HG02943 (cell line): ENCODE results near the gene RPL23.

Experiments
- ATAC-seq: cut with Tn5 transposase; IDR thresholded peaks from one replicate; pipeline ENCODE4 v1.9.1; 2021; ENCODE audit warnings: mild to moderate bottlenecking, low read depth, moderate library complexity; ENCODE audit not compliant: unreplicated experiment

The RPL23 gene

DNA sequence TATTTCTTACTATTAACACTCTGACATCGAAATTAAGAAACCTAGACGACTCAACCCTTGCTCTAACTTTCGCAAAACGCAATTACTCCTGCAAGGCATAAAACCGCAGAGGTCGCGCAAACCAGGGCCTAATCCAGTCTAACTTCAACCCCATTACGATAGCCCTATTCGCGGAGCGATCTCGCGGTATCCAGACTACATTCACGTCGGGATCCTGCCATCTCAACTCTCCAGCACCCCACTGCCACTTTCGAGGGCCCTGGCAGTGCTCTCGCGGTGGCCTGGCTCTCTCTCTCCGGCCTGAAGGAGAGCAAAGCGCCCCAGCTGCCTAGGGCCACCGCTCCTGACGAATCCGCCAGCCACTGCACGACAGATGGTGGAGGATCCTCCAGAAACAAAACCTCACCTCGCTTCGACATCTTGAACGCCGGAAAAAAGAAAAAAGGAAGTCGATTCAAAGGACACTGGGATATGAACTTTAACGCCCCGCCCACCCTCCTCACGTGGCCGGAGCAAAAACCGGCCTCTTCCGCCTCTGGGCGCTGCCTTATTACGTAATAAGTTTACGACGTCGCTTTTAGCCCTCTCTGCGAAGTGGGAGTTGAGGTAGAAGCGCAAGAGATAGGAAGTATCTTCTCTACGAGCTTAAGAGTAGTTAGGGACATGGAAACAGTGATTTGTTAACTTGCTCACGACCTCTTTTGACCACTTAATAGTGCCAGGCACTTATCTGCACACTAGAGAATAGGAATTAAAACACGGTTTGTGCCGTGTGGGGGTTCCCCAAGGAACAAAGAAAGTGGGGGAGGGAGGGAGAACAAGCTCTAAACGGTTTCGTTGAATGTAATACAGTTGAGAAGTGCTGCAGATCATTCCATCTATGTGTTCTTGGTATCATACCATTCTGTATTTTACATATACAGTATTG lies at the start of gene RPL23:
TSS of gene RPL23 (minus strand) at position 430 of the 928 bp plus-strand sequence. CDS start at position 419, 11 bp downstream.
- ATAC-seq = peak; percentile 83

DNA sequence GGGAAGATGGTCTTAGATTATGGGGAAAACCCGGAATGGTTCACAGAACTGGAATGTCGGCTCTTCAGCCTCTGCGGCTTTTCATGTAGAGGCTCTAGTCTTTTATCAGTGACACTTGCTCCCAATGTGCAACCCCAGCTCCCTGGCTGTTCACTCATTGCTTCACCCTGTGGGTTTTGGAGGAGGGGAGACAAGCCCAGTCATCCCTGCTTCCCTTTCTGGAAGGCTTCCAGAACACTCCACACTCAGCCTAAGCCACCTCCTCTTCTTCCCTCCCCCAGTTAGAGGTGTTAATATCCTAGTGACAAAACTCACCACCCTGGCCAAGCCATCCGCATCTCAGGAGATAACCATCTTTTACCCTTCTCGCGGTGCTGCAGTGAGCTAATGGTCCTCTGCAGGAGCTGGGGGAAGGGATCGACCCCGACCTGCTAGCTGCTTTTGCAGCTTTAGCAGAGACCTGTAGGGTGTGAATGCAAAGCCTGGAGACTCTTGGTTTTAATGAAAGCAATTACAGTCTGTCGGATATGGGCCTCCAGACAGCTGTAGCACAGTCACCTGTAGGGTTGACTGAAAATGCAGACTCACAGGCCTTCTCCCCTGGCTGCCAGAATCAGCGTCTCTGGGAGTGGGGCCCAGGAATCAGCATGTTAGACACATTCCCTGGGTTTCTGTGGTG lies 47.6 kb upstream of the RPL23 start:
- no peak for ATAC-seq

DNA sequence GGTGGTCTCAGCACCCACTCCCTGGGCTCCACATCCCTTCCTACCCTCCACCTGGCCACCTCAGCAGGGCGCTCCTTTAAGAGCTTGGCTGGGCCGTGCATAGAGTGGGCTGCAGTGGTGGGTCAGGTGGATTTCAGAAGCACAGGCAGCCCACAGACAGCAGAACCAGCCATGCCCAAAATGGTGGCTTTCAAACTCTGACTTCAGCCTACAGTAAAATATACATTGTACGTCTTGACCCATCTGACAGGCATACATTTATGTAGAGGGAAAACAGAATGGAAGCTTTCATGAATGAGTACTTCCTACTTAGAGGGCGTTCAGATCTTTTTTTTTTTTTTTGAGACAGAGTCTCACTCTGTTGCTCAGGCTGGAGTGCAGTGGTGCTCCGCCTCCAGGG lies 45.9 kb upstream of the RPL23 start:
- no peak for ATAC-seq

DNA sequence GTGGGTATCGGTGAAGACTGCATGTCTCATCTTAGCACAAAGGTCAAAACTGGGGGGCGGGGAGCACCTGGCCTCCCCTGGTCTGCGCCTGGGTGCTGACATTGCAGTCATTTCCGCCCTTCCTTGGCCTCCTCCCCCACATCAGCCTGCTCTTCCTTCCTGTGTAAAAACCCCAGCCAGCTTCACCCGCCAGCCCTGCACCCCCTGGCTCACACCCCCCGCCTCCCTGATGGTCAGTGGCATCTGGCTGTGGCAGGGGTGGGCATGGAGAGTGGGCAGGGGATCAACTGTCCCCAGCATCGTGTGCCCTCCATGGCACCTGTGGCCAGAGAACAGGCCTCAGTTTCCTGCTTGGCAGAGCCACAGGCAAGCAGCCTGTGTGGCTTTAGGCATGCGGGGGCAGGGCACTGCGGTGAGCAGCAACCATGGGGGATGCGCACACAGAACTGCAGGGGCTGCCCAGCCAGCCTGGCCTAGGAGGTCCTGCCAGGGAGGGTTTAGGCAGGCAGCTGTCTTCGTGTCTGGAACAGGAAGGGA lies 45.4 kb upstream of the RPL23 start:
- peak; percentile 72 for ATAC-seq

DNA sequence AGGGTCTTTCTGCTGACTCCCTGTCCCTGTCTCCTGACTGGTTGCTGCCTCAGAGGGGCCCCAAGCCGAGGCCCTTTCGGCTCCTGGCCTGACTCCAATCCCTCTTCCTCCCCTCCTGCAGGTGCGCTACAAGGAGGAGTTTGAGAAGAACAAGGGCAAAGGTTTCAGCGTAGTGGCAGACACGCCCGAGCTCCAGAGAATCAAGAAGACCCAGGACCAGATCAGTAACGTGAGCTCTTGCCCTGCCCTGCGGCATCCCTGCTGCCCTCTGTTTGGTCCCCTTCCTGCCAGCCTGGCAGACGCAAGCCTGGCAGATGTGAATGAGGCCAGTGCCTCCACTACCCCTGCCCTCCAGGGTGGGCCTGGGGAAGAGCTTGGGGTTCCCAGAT lies 44.8 kb upstream of the RPL23 start:
- ATAC-seq = peak; percentile 19

DNA sequence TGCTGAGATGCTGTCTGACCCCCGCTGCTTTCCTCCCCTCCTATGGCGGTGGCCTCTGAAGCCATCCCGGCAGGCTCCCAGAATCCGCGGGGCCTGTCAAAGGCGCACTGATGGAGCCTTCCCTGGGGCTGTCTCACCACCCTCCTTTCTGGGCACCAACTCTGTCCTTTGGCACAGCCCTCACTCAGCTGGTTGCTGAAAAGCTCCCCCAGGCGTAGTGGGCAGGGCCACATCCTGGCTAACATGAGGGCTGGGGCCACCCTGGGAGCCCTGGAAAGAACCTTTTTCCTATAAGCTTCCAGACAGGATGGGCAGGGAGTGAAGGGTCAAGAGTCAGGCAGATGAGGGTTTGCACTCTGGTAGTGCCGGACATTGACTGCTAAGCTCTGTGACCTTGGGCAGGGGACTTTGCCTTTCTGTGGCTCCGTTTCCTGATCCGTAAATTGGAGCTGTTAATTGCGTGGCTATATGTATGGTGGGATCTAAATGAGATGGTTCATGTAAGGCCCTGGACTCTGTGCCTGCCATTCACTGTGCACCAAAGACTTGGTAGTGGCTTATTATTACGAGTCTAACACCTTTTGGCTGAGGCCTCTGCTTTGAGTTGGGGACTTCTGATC lies 44.3 kb upstream of the RPL23 start:
- ATAC-seq = no peak

DNA sequence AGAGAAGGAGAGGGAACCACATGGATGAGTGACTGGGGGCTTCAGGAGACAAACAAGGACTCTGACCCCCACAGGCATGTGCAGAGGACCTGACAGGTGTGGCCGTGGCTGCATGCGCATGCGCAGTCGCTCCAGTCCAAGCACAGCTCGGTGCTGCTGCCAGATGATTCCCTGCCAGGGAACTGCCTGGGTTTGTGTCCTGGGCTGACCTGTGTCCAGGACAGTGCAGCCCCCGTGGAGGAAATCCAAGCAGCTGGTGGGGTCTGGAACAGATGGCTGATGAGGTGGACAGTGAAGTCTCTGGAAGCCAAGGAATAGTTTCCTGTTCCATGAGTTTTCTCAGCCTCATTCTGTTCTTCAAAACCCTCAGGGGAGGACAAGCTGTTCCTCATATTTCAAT lies 43.7 kb upstream of the RPL23 start:
- ATAC-seq = no peak

DNA sequence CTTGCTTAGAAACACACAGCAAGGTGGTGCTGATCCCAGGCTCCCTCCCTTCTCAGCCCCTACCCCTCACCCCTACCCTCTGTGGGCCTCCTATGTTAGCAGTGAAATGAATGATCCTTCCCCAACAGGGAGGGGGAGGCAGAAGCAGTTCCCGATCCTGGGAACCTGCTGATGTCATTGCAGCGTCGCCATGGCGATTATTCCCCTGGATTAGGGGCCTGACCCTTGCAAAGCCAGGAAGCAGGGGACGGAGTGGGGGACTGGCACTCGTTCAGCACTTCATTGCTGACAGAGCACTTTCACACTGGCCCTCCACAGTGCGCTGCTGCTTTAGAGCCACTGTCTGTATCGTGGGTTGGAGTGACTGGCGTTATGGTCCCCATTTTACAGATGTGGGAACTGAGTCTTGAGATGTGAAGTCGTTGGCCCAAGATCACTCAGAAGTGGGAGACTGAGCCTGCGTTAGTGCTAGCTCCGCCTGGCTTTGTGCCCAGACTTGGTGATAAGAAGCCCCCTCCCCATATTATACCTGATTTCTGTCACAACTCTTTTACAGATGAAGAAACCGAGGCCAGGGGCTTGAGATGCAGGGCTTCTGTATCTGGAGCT lies 42.9 kb upstream of the RPL23 start:
- no peak for ATAC-seq

DNA sequence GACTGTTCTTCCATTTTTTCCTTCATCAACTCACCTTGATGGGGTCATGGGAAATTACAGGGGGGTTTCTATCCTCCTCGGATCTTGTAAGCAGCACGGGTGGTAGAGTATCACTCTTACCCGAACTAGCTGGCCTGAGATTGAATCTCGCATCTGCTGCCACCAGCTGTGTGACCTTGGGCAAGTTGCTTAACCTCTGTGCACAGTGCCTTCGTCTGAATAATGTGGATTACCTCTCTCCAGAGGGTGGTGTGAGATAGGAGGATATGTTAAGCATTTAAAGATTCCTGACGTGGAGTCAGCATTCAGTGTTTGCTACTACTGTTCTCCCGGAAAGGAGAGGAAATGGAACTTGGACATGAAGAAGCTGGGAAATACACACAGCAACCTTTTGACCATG lies 40.8 kb upstream of the RPL23 start:
- ATAC-seq = no peak

DNA sequence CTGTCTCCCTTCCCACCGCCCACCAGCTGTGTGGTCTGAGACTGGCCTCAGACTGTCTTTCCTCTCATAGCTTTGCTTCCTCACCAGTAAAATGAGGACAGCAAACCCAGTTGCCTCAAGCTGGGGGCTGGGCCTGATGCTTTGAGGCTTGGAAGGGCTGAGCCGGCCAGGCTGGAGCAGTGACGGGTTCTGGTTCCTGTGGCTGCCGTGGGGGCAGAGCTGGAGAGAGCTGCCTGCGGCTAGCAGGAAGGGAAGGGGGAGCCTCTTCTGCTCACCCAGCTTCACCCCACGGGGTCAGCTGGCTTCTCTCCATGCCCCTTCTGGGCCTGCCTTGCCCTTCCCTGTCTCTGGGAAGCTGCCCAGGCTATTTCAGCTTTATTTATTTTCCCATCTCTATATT lies 40.1 kb upstream of the RPL23 start:
- no peak for ATAC-seq

DNA sequence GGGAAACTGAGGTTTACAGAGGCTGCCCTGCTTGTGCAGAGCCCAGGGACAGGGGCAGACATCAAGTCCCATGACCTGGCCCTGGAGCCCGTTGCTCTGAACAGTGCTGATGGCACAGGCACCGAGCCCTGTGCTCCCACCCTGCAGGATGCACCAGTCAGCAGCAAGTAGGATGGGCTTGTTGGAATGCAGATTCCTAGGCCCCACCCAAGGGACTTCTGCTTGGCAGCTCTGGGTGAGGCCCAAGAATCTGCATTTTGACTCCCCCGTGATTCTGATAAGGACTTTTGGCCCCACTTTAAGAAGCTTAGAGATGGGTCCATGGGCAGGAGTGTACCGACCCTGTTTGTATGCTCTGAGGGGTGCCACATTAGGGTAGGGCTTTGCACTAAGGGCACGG lies 39.6 kb upstream of the RPL23 start:
- ATAC-seq = no peak

DNA sequence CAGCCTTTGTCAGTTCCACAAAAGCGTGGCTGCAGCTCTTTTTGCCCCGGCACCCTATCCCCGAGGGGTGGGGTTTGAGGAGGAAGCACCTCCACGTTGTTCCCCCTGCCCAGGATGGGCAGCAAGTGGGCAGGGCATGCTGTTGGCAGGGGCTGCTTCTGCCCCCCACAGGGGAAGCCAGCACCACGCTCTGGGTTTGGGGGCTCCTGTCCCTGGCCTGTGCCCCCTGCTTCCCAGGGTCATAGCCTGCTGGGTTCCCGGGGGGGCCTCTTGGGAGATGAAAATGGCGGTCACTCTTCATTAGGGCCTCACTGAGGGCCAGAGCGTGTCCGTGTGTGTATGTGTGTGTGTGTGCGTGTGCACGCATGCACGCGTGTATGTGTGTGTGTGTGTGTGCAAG lies 39.1 kb upstream of the RPL23 start:
- no peak for ATAC-seq

DNA sequence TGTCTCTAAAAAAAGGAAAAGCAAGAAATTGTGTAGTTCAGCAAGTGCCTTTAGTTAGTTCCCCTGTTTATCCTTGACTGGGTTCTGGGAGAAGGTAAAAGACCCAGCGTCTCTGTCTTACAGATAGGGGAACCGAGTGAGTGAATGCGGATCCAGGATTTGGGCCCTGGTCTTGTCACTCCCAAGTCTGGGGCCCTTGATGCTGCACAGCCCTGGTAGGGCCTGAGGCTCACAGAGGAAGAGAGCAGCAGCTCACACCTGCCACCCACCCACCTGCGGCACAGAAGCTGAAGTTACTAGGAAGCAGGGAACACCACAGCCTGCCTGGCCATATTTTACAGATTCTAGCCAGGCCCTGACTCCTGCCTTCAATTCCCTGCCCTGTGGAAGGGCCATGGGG lies 38.6 kb upstream of the RPL23 start:
- no peak for ATAC-seq

DNA sequence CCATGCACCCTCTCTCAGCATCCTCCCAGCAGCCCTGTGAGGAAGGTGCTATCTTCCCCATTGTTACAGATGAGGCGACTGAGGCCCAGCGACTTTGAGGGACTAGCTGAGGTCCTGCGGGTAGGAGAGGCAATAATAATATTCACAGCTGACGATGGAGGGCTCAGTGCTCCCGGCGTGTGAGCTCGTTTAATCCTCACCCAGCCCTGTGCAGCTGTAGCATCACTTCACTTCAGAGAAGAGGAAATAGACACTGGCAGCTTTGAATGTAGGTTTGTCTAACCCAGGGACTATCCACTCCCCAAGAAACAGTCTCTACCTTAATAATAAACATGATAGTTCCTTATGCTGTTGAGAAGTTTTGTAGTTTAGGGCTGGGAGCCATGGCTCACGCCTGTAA lies 37.9 kb upstream of the RPL23 start:
- ATAC-seq = no peak

DNA sequence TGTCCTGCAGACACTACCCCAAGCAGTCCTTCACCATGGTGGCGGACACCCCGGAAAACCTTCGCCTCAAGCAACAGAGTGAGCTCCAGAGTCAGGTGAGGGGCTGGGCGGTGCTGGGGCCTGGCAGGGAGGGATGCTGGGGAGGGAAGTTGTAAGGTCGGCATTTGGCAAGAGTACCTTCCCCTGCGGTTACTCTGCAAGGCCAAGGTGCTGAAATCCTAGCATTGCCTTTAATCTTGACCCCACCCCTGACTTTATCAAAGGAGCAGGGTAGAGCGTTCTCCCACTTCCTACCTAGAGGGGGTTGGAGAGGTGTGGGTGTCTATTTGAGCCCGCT lies 36.9 kb upstream of the RPL23 start:
- no peak for ATAC-seq

DNA sequence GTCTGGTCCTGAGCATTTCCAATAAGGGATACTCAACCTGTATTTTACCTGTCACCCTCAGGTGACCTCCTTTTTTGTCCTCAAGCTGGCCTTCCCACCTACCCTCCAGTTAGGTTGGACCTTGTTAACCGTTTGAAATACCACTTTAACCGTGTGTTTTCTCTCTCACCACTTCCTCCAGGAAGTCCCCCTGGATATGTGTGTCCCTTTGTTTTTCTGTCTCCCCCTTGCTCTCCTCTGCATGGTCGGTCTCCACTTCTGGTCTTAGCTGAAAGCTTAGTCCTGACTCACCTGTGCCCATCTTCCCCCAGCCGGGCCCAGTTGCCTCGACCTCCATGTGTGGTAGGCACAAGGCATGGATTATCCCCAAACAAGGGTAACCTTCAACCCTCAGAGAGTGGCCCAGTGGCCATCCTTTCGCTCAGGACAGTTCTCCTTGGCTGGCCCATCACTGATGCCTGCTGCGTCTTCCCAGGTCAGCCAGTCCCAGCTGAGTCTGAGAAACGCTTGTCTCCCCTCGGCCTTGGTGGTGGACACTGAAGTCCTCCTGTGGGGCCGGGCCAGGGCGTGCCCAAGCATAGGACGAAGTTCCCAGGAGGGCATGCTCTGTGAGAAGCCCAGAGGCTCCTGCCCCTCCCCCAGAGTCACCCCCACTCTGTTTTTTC lies 36.4 kb upstream of the RPL23 start:
- ATAC-seq = no peak

DNA sequence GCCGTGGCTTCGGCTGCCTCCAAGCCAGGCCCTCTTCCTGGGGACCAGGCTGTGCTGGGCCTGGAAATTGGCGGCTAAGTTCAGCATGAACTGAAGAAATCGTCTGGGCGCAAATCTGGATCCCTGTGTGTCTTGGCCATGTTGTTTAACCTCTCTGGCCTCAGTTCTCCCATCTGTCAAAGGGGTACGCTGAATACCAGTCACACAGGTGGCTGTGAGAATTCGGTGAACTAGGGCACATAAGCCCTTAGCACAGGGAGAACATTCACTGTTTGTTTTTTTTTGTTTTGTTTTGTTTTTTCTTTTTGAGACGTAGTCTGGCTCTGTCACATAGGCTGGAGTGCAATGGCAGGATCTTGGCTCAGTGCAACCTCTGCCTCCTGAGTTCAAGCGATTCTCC lies 35.3 kb upstream of the RPL23 start:
- ATAC-seq = no peak

DNA sequence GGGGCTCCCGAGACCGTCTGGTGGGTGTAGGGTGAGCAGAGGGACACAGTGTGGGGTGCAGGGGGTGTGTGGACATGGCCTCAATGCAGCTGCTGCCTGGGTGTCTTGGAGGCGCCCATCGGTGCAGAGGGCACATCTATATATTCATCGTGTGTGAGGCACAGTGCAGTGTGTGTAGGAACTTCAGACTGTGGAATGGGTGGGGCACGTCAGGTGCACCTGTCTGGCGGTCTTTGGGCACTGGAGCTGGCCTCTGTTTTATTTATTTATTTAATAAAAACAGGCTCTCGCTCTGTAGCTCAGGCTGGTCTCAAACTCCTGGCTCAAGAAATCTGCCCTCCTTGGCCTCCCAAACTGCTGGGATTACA lies 33.1 kb upstream of the RPL23 start:
- ATAC-seq = no peak

DNA sequence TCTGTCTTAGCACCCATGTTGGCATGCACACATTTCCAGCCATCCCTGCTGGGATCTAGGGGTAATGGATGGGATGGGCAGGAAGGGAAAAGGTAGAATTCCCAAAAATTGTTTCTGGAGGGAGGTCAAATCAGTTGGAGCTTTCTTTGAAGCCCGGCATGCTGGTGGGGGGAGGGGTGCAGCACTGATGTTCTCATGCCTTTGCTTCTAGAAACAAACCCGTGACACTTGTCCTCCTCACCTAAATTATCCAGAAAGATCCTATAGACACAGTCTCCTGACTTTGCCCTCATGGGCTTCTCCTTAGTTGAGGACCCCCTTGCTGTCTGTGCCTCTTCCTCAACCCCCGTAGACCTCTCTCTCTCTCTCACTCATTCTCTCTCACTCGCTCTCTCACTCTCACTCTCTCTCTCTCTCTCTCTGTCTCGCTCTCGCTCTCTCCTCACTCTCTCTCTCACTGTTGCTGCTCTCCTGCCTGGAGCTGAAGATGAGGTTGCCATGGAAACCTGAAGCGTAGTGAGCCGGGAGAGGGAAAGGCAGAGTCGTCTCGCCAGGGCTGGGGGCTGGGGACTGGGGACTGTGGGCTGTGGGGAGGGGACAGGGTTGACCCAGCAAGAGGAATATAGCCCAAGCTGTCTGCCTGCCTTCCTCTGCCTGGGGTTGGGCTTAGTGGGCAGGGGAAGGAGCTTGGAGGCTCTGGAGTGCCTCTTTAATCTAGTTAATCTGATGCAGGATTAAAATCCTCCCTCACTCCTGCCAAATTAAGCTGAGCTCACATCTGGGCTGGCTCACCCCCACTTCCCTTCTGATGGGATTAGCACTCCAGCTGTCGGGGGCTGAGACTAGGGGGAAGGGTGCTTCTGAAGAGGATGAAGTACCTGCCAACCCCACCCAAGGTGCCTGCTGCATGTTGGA lies 32.5 kb upstream of the RPL23 start:
- no peak for ATAC-seq
